GM12801 (cell line): Measurements from ENCODE around the gene PRR33.

ENCODE experiments used
- CTCF ChIP-seq: IDR thresholded peaks from one replicate; pipeline ENCODE4 v1.5.1; 2011; ENCODE audit warnings: control low read depth; ENCODE audit not compliant: insufficient read length; ENCODE audit errors: extremely low read depth

PRR33 gene

DNA sequence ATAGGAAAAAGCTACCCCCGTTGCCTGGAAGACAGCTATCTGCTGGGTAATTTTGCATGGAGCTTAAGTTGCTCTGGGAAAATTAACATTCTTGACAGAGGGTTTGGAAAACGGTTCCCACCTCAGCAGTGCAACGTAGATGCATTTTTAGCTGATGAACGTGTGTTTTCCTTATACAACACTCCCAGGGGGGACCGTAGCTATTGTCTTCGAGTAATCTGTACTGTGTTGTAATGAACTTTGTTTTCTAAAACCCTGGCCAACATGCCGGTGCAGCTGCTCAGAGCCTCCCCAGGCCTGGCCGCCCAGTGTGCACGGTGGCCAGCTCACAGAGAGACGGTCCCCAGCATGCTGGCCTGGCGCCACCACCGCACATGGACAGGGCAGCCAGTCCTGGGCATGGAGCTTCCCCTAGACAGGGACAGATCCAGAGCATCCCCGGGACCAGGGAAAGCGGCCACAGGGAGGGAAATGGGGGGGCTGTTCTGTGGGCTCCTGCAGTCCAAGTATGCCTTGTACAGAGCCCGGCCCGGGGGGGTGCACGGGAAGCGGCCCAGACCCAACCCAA, 30.0 kb upstream of the PRR33 start:
- no peak for TF ChIP-seq CTCF

GRCh38 chr11:1920909-1921573, 29.3 kb upstream of the PRR33 start:
- TF ChIP-seq CTCF = no peak

DNA sequence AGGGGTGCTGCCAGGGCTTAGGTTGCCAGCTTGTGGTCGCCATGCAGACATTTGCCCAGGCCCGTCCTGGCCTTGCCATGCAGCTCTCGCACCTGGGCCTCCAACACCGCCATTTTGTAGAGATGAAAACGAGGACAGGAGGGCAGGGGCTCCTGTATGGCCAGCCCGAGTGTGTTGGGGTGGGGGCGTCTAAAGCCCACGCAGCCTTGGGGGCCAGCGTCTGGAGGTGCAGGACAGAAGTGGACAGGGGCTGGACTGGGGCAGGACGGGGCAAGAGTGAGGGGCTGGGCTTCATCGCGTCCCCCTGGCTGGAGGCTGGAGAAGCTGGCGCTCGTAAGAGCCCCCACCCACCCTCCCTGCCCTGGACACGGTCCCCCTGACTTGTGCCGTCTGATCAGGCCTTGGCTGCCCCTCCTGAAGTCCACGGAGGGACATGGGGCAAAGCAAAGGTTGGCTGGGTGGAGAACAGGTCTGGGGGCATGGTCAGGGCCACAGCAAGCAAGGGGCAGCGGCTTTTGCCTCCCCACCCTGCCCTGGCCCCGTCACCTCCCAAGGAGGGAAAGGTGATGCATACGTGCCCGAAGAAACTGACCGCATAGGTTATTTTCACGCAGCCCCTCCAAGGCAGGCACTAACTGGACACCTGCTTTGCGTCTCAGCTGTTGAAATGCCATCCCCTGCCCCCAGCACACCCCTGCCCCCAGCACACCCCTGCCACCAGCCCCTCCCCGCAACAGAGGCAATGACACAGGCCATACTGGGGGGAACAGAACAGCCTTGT, 28.6 kb upstream of the PRR33 start:
- no peak for TF ChIP-seq CTCF

DNA sequence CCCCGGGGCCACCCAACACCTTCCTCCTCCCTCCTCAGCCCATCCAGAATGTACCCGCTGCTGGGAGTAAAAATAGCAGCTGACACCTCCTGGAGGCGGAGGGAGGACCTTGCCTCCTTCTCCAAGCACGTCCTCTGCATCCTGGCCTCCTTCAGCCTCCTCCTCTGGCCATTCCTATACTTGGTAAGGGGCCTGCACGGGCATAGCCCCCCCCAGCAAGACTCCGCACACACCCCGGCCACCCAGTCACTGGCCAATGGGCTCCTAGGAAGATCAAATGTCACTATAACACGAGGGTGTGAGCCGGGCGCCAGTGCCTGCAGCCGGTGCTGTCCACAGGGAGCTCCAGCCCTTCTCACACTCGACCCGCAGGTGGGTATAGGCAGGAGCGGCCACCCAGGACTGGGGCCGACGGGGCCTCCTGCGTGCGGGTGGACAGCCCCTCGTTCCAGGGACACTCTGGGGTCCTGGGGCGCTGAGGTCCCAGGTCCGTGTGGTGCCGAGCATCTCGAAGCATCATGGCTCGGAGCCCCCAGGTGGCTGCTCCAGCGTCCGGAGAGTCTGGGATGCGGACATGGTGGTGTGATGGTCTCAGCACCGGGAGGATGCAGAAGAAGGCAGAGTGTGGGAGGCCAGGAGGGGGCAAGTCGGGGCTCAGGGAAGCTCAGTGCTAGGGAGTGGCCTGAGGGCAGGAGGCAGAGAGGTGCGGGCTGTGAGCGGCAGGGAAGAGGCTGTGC, 27.9 kb upstream of the PRR33 start, which contains the start of gene TNNT3:
TSS of gene TNNT3 (plus strand) at position 313 of the 737 bp plus-strand sequence. CDS start 3,172 bp downstream, outside the sequence.
- no peak for TF ChIP-seq CTCF

DNA sequence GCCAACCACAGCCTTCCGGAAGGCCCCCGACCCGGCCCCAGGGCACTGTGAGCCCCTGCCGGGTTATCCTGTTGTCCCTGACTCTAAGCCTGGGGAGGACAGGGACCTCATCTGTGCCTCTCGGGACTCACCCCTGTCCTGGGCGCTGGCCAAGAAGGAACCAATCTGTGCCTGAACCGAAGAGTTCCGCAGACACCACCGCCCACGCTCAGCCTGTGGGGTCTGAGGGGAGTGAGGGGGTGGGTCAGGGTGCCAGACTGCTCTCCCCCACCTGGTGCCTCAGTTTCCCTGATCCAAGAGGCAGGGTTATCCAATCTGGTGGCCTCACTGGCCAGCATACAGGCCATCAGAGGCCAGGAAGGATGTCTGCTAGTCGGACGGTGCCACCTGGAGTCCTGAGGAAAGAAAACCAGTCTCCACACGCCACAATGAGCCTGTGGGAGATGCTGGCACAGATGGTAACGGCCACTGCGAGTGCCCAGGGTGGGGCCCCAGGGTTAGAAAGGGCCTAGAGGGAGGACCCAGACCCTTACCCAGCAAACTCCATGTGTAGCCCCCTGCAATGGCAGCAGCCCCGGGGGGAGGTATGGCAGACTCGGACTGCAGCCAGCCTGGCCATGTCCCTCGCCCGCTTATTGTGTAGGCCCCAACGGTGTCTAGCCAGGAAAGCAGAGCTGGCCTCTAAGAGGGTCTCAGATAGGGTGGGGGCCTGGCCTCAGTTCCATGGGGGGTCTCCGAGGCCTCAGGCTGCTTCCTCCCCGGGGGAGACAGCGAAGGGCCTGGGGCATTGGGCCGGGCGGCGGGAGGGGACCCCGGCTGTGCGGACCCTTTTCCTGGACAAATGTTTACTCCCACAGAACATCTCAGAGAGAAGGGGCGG, 27.0 kb upstream of the PRR33 start:
- no peak for TF ChIP-seq CTCF

- TF ChIP-seq CTCF = no peak
These were observed 26.1 kb upstream of the PRR33 start for GRCh38 chr11:1917523-1918435.
